ENCODE measurements around the gene TSPEAR. TPM values are rescaled to one million over a fixed set of nuclear protein-coding genes. Genes with fewer than 3 reads are reported as not detected.

TSPEAR gene
- total RNA-seq, 1 experiment from 2014 or later, result 0.32 TPM

DNA sequence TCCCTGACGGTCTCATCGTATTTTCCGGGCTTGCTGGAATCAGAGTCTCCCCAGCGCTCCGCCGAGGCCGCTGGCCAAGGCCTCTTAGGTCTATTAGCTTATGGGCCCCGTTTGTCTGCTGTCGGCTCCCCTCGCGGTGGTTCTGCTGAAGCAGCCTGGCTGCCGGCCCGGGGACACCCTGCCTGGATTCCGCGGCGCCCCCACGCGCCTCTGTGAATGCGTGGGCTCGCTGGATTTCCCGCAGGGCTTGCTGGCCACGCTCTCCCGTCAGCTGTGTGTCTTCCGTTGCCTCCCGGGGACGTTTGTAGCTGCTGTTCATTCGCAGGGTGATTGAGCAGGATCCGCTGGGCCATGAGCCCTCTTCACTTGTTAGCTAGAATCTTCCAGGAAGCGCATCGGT lies 247.6 kb downstream of the TSPEAR start:
- BruUV-seq (replicated peaks), result no TSS peak
- H3K4me3 Mint-ChIP-seq (ENCODE audit: unreplicated experiment), result no peak overlapping the region
- CTCF ChIA-PET, result no interaction called here
- no peaks in the 10 kb centered on the region for H3K27me3 ChIP-seq (replicated peaks; ENCODE audit: control insufficient read depth, insufficient read depth, low read length)
- peak overlapping the region; percentile 23 for H3K27ac Mint-ChIP-seq (ENCODE audit: unreplicated experiment)
- H3K9me3 ChIP-seq, result no peaks in the 10 kb centered on the region
- no peaks in the 10 kb centered on the region for H3K27me3 Mint-ChIP-seq (ENCODE audit: insufficient read depth, unreplicated experiment)
- no peak for DNase-seq
- peaks cover 3% of the 10 kb centered on the region for H3K4me1 Mint-ChIP-seq (ENCODE audit: low read depth, unreplicated experiment)
- no peaks in the 10 kb centered on the region for H3K36me3 Mint-ChIP-seq (ENCODE audit: insufficient read depth, unreplicated experiment)
- H3K36me3 ChIP-seq (ENCODE audit: control insufficient read depth, insufficient read depth, low read length), result no peaks in the 10 kb centered on the region
- no peak overlapping the region for H3K4me3 ChIP-seq (ENCODE audit: low read depth, low read length)
- intact Hi-C loops (cut with micrococcal nuclease; ENCODE audit: unreplicated experiment), result no loop called here
- peaks cover 8% of the 10 kb centered on the region; the same call in 1 of the 2 replicates for H3K4me1 ChIP-seq
- TF ChIP-seq, protein P1, sequence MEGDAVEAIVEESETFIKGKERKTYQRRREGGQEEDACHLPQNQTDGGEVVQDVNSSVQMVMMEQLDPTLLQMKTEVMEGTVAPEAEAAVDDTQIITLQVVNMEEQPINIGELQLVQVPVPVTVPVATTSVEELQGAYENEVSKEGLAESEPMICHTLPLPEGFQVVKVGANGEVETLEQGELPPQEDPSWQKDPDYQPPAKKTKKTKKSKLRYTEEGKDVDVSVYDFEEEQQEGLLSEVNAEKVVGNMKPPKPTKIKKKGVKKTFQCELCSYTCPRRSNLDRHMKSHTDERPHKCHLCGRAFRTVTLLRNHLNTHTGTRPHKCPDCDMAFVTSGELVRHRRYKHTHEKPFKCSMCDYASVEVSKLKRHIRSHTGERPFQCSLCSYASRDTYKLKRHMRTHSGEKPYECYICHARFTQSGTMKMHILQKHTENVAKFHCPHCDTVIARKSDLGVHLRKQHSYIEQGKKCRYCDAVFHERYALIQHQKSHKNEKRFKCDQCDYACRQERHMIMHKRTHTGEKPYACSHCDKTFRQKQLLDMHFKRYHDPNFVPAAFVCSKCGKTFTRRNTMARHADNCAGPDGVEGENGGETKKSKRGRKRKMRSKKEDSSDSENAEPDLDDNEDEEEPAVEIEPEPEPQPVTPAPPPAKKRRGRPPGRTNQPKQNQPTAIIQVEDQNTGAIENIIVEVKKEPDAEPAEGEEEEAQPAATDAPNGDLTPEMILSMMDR (IDR thresholded peaks at IDR 0.05; ENCODE audit: insufficient read depth in 1 of 2, low read depth in 1 of 2, low read length in 1 of 2, severe bottlenecking in 1 of 2, unreplicated experiment in 1 of 2), result no peak
- H3K9me3 Mint-ChIP-seq (ENCODE audit: unreplicated experiment), result peaks cover 9% of the 10 kb centered on the region
- POLR2A ChIA-PET, result no interaction called here

- Histone ChIP-seq H3K4me1 (peaks cover 16% of the 10 kb centered on the region), H3K27me3 (replicated peaks; ENCODE audit: control insufficient read depth, insufficient read depth, low read length) (no peaks in the 10 kb centered on the region), H3K9me3 (no peaks in the 10 kb centered on the region), H3K36me3 (ENCODE audit: control insufficient read depth, insufficient read depth, low read length) (no peaks in the 10 kb centered on the region), H3K4me3 (ENCODE audit: low read depth, low read length) (no peak overlapping the region)
- no TSS peak for BruUV-seq (replicated peaks)
- Mint-ChIP-seq H3K4me3 (ENCODE audit: unreplicated experiment) (no peak overlapping the region), H3K27me3 (ENCODE audit: insufficient read depth, unreplicated experiment) (no peaks in the 10 kb centered on the region), H3K4me1 (ENCODE audit: low read depth, unreplicated experiment) (peaks cover 7% of the 10 kb centered on the region), H3K9me3 (ENCODE audit: unreplicated experiment) (peaks cover 9% of the 10 kb centered on the region), H3K36me3 (ENCODE audit: insufficient read depth, unreplicated experiment) (no peaks in the 10 kb centered on the region), H3K27ac (ENCODE audit: unreplicated experiment) (no peak overlapping the region)
- DNase-seq, result no peak
- TF ChIP-seq, protein P1 (IDR thresholded peaks at IDR 0.05; ENCODE audit: insufficient read depth in 1 of 2, low read depth in 1 of 2, low read length in 1 of 2, severe bottlenecking in 1 of 2, unreplicated experiment in 1 of 2), result no peak
- ChIA-PET CTCF (no interaction called here), POLR2A (no interaction called here)
- intact Hi-C loops (cut with micrococcal nuclease; ENCODE audit: unreplicated experiment), result no loop called here
Measured at GRCh38 chr21:44462834-44463200, 248.6 kb downstream of the TSPEAR start.

- POLR2A ChIA-PET, result no interaction called here
- Histone ChIP-seq H3K9me3 (no peaks in the 10 kb centered on the region), H3K36me3 (ENCODE audit: control insufficient read depth, insufficient read depth, low read length) (no peaks in the 10 kb centered on the region), H3K27me3 (replicated peaks; ENCODE audit: control insufficient read depth, insufficient read depth, low read length) (no peaks in the 10 kb centered on the region), H3K4me3 (ENCODE audit: low read depth, low read length) (no peak overlapping the region), H3K4me1 (peaks cover 20% of the 10 kb centered on the region)
- intact Hi-C loops (cut with micrococcal nuclease; ENCODE audit: unreplicated experiment), result no loop called here
- BruUV-seq (replicated peaks), result no TSS peak
- no peak for DNase-seq
- Mint-ChIP-seq H3K9me3 (ENCODE audit: unreplicated experiment) (peaks cover 9% of the 10 kb centered on the region), H3K36me3 (ENCODE audit: insufficient read depth, unreplicated experiment) (no peaks in the 10 kb centered on the region), H3K4me1 (ENCODE audit: low read depth, unreplicated experiment) (peaks cover 7% of the 10 kb centered on the region), H3K4me3 (ENCODE audit: unreplicated experiment) (no peak overlapping the region), H3K27me3 (ENCODE audit: insufficient read depth, unreplicated experiment) (no peaks in the 10 kb centered on the region), H3K27ac (ENCODE audit: unreplicated experiment) (no peak overlapping the region)
- CTCF ChIA-PET, result interaction anchor here (0.5 to 1.0 kb wide), 4 partner anchors 80 to 331 kb away, joined by 3 to 4 read pairs (median 4); partner anchors contain the start of gene CFAP410
- TF ChIP-seq, protein P1 (IDR thresholded peaks at IDR 0.05; ENCODE audit: insufficient read depth in 1 of 2, low read depth in 1 of 2, low read length in 1 of 2, severe bottlenecking in 1 of 2, unreplicated experiment in 1 of 2), result no peak
Measured at GRCh38 chr21:44462086-44462833, 249.1 kb downstream of the TSPEAR start.

Measured in Caco-2 (cell line).